DMS114 treated with DMSO at 0.1 percent for 48 hours (cell line): ENCODE measurements around the gene ZNF286A.
"Not testable (repeated sequence)": the region's sequence is repeated elsewhere in the genome, so short reads cannot be mapped to it uniquely, and the experiment has no call there.

ENCODE experiments used
- DNase-seq: peaks from one replicate; lab custom pipeline; 2025; ENCODE audit not compliant: unreplicated experiment; lab: John Stamatoyannopoulos, UW

The ZNF286A gene

DNA sequence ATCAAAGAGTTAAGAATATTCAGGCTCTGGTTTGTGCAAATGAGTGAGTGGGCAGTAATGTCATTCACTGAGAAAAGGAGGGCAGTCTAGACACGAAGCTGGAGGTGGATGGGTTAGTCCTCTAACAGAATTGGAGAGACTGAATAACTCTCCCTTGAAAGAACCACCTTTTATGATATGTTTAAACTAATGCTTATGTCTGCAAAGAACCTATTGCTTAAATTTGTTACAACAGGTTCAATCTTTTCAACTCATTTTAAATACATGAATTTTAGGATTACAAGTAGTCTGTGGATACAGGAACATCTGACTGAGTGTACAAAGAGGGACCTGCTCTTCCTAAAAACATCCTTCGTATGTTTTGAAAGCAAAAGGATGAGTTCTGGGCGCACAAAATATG, 585 bp upstream of the ZNF286A start:
- DNase-seq, result not testable (repeated sequence)

GRCh38 chr17:15699937-15700336, 385 bp downstream of the ZNF286A start:
- not testable (repeated sequence) for DNase-seq

GRCh38 chr17:15704239-15704638, 4.7 kb downstream of the ZNF286A start:
- not testable (repeated sequence) for DNase-seq

DNA sequence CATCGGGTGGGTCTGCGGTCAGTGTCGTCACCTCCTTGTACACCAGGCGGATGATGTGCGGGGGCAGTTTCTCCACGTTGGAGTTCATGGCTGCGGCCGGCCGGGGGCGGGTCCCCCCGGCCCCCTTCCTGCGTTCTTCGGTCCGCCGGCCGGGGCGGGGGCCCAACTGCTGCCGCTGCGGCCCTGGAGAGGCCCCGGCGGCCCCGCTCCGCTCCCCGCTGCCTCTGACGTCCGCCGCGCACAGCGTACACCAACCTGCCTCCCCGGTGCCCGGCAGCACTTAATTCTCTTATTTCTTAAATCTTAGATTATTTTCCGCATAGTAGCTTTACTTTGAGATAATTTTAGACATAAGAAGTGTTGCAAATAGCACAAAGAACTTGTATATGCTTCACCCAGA, 5.3 kb downstream of the ZNF286A start:
- DNase-seq, result not testable (repeated sequence)

GRCh38 chr17:15708879-15709278, 9.3 kb downstream of the ZNF286A start:
- DNase-seq, result not testable (repeated sequence)

DNA sequence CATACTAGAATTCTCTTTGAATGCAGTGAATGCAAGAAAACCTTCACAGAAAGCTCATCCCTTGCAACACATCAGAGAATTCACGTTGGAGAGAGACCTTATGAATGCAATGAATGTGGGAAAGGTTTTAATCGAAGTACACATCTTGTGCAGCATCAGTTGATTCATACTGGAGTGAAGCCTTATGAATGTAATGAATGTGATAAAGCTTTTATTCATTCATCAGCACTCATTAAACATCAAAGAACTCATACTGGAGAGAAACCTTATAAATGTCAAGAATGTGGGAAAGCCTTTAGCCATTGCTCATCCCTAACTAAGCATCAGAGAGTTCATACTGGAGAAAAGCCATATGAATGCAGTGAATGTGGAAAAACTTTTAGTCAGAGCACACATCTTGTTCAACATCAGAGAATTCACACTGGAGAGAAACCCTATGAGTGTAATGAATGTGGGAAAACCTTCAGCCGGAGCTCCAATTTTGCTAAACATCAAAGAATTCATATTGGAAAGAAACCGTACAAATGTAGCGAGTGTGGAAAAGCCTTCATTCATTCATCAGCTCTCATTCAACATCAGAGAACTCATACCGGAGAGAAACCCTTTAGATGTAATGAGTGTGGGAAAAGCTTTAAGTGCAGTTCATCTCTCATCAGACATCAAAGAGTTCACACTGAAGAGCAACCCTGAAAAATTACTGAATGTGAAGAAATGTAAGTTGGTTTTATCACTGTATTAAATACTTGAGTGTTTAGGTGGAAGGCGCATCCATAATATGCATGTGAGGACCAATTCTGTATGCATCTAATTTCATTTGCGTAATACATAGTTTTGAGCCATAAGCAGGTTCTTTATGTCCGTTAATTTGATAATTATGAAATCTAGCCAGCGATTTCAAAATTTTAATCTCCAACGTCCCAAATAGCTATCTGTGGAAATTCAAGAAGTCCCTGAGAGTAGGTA, 17.3 kb downstream of the ZNF286A start:
- DNase-seq, result not testable (repeated sequence)

- not testable (repeated sequence) for DNase-seq
Observed at GRCh38 chr17:15730535-15730934, 31.0 kb downstream of the ZNF286A start.

DNA sequence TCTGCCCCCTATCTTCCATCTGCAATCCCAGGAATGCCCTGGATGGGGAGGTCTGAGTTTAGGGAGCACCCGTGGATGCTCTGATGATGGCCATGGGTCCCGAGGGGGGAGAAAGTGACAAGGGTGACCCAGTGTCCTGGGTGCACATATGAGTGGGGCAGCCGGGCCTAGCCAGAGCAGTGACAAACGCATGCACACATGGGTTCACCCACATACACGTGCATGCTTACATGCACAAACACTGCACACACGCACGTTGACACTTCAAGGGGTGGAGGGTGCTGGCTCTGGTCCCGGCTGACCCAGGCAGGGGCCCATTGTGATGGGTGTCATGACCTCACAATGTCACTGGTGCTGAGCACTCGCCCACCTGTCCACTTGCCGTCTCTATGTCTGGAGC, 32.3 kb downstream of the ZNF286A start, which contains the start of gene TBC1D26:
TSS of gene TBC1D26 (plus strand) at position 384 of the 400 bp plus-strand sequence. CDS start 3,066 bp downstream, outside the sequence.
- DNase-seq, result not testable (repeated sequence)

GRCh38 chr17:15733174-15733789, 33.7 kb downstream of the ZNF286A start:
- DNase-seq, result not testable (repeated sequence)

- DNase-seq, result not testable (repeated sequence)
Observed at GRCh38 chr17:15736578-15736977, 37.0 kb downstream of the ZNF286A start.

- no peak for DNase-seq
Observed at GRCh38 chr17:15738066-15738465, 38.5 kb downstream of the ZNF286A start.

DNA sequence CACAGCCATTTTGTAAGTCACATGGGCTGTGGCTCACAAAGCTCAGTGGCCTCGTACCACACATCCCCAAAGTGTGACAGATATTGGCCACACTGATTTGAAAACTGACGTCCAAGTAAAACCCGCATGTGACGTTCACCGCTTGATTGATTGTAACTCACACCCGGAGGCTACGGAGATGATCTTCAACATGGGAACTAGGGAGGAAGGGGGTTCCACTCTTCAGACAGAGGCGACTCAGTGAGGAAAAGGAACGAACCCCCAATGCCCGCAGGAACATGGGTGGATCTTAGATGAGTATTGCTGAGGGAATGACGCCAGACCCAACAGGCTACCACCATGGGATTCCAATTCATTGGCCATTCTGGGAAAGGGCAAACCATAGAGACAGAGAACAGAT, 39.7 kb downstream of the ZNF286A start:
- not testable (repeated sequence) for DNase-seq

DNA sequence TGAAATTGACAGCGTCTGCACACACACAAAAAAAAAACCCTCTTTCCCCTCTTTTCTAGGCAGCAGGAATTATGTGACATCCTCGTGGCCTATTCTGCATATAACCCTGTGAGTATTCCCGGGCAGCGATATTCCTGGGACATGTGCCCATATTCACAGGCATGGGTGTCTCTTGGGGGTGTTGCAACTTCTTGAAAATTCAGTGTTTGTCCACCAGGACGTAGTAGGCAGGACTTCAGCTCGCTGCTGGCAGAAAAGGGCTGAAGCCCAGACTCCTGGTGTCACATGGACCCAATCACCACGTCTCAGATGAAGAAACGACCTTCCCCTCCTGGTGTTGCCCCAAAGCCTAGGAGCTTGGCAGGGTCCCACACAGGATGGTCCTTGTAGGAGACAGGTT, 40.5 kb downstream of the ZNF286A start:
- DNase-seq, result not testable (repeated sequence)

DNA sequence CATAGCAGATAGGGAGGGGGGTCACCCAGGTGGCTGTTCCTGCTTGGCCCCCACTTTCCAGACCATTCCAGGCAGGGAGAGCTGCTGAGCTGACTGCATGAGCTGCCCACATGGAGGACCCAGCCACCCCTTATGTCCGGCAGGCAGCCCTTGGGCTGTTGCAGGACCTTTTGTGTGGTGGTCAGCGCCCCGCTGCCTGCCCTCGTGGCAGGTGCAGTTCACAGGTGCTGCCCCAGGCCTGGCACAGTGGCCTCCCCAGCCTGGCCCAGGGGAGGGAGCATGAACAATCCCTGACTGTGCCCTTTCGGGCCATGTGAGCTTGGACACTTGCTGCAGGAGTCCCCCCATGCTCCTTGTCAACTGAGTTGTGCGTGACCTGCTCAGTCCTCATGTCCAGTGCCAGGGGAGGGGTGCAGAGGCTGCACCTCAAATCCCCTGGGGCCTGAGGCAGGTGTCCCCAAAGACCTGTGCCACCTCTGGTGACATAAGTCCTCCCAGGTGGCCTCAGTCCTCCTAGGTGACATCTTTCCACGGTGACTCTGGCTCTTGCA, 41.1 kb downstream of the ZNF286A start:
- no peak for DNase-seq

DNA sequence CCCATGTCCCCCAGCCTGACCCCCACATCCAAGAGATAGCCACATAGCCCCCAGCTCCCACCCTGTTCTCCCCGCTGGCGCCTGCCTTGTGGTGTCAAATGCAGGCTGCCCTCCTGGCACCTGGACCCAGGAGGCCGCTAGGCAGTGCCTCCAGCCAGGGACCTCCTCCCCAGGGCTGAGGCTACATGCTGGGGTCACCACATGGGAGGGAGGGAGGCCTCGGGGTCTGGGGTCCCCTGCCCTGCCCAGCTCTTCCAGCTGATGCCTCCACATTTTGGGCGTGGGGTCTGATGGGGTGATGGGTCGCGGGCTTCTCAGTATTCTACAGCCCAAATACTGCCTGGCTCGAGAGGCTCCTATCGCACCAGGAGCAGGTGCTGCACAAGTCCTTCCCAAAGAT, 42.1 kb downstream of the ZNF286A start:
- DNase-seq, result no peak

DNA sequence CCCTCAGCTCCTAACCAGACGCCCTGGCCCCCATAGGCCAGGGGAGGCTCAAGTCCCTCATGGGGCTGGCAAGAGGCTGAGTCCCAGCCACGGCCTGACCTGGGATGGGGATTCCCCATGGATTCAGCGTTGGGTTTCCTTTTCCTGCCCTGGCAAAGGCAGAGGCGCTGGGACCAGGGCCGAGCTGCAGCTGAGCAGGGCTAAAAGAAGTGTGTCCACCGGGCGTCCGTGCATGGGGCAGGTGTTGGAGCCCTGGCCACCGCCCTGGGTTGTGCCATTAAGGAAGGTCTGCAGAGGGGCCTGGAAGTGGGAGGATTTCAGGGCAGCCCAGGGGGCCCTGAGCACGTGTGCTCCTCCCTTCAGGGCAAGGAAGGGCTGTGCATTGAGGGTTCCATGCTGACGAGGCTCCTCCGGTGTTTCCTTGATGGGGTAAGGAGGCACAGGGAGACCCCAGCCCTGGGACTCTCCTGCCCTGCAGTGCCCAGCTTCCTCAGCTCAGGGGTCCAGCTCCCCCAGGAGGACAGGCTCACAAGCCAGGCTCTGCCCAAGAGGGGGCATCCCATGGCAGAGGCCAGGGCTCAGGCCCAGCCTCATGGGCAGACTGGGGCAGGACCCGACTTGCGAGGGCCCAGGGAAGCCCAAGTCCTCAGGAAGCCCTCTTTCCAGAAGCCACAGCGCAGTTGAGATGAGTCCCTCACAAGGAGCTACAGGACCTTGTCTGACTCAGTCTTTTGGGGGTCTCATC, 42.7 kb downstream of the ZNF286A start:
- DNase-seq, result no peak

DNA sequence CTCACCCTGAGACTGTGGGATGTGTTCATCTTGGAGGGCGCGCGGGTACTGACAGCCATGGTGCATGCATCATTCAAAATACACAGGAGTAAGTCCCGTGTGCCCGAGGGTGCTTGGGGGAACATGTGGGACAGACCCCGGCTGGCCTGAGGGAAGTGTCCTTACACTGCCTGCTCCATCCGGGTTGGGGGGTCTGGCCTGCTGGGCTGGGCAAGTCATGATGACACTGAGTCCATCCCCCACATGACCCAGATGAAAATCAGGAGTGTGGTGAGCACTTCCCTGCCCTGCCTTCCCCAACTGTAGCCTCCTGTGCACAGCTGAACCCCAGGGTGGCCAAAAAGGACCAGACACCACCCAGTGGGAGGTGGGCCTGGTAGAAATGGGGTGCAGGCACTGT, 43.4 kb downstream of the ZNF286A start:
- DNase-seq, result no peak

- DNase-seq, result no peak
Observed at GRCh38 chr17:15744074-15744676, 44.6 kb downstream of the ZNF286A start.

- no peak for DNase-seq
Observed at GRCh38 chr17:15744885-15745284, 45.3 kb downstream of the ZNF286A start.

DNA sequence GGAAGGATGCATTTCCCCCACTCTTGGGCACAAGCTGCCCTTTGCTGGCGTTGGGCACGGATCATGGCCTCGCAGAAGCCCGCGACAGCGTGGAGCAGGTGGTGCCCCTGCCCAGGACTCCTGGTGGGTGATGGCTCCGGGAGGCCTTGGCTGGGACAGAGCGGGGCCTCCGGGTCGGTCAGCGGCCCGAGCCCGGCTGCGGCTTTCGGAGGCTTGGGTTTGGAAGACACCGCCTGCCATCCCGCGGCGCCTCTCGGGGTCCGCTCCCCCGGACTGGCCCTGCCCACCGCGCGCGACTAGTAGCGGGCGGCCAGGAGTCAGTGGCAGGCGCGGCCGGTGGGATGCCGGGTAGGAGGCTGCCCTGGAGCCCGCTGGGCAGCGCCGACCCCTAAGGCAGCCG, 49.9 kb downstream of the ZNF286A start:
- DNase-seq, result not testable (repeated sequence)
